GM12878 (cell line): ENCODE data around the gene SLC13A3. TPM values are rescaled to one million over a fixed set of nuclear protein-coding genes. Genes with fewer than 3 reads are reported as not detected.

Experiments
- ATAC-seq: fragments of 200-7000 bp; cut with Tn5 transposase; 3 replicates; pipeline ENCODE4 v1.9.1; 2020; ENCODE audit warnings: mild to moderate bottlenecking, moderate library complexity
- BruUV-seq: library from RNA; stranded (reverse); fragments of 400-500 nt; replicated peaks from 2 replicates; lab custom pipeline; 2021; lab: Mats Ljungman, UMichigan
- CTCF ChIA-PET: fragments of 300-600 bp; sonication (Branson Sonifier 250); formaldehyde crosslinking; extraction: SDS; loops from one replicate; lab custom pipeline; 2021; ENCODE audit warnings: inconsistent platforms; lab: Yijun Ruan, JAX
- POLR2A ChIA-PET: fragments of 350-600 bp; formaldehyde crosslinking; extraction: SDS; loops from one replicate; lab custom pipeline; 2021; ENCODE audit warnings: inconsistent platforms; lab: Charles Lee
- RAD21 ChIA-PET: fragments of 300-600 bp; sonication (Branson Sonifier 250); formaldehyde crosslinking; loops from one replicate; lab custom pipeline; 2023; ENCODE audit warnings: antibody characterized with exemption; ENCODE audit not compliant: unreplicated experiment; lab: Charles Lee
- SMC1A ChIA-PET: fragments of 300-600 bp; sonication (Branson Sonifier 250); formaldehyde crosslinking; loops from one replicate; lab custom pipeline; 2023; ENCODE audit not compliant: unreplicated experiment, uncharacterized antibody; lab: Charles Lee
- DNase-seq: peaks from one replicate; pipeline ENCODE4 v3.0.0-alpha.2; 2011; ENCODE audit warnings: low read depth, low spot score
- FAIRE-seq: peaks from 3 replicates; lab custom pipeline; 2011; peaks lifted over from hg19 to GRCh38; lab: Jason Lieb, UNC
- H2AFZ ChIP-seq: 2 replicates; pipeline ENCODE4 v1.6.0; 2011; ENCODE audit warnings: low read depth, low read length, control low read depth; ENCODE audit not compliant: control insufficient read depth
- H3K27ac ChIP-seq: 2 replicates; pipeline ENCODE4 v1.5.1; 2011; ENCODE audit warnings: control low read depth; ENCODE audit not compliant: control insufficient read depth, insufficient read depth
- H3K27me3 ChIP-seq, 2 experiments: replicated peaks in 1 of 2; 2 replicates each; pipeline versions ENCODE4 v1.6.0 to v1.6.1; 2011; ENCODE audit warnings: low read length in 1 of 2; ENCODE audit not compliant: control insufficient read depth in 2 of 2, insufficient read depth in 2 of 2
- H3K36me3 ChIP-seq, 2 experiments: 2 replicates each; pipeline ENCODE4 v1.5.1; 2011; ENCODE audit warnings: low read length in 1 of 2; ENCODE audit not compliant: control insufficient read depth in 2 of 2, insufficient read depth in 2 of 2
- H3K4me1 ChIP-seq: 2 replicates; pipeline ENCODE4 v1.6.1; 2011; ENCODE audit warnings: mild to moderate bottlenecking, low read length, moderate library complexity, mixed read lengths; ENCODE audit not compliant: control insufficient read depth, insufficient read depth
- H3K4me2 ChIP-seq: 2 replicates; pipeline ENCODE4 v1.6.0; 2011; ENCODE audit warnings: control low read depth; ENCODE audit not compliant: control insufficient read depth, insufficient read depth
- H3K4me3 ChIP-seq: fragments of 200-600 bp; sonication (generic); 2 replicates; pipeline ENCODE4 v1.5.1; 2016
- H3K79me2 ChIP-seq: 2 replicates; pipeline ENCODE4 v1.6.0; 2011; ENCODE audit warnings: low read length; ENCODE audit not compliant: control insufficient read depth, insufficient read depth
- H3K9ac ChIP-seq: 2 replicates; pipeline ENCODE4 v1.8.0; 2011; ENCODE audit warnings: low read length, control low read depth, mixed read lengths; ENCODE audit not compliant: control insufficient read depth, insufficient read depth
- H3K9me3 ChIP-seq: replicated peaks from 3 replicates; pipeline ENCODE4 v1.5.1; 2011; ENCODE audit warnings: mild to moderate bottlenecking, low read length; ENCODE audit not compliant: control insufficient read depth, insufficient read depth
- H4K20me1 ChIP-seq: 2 replicates; pipeline ENCODE4 v1.6.0; 2011; ENCODE audit not compliant: control insufficient read depth, insufficient read depth
- GATAD2B ChIP-seq: fragments of 450-650 bp; conservative IDR thresholded peaks from 2 replicates; pipeline ENCODE4 v1.6.1; 2017; ENCODE audit warnings: low read depth, mild to moderate bottlenecking, moderate library complexity
- MLLT1 ChIP-seq: fragments of 450-650 bp; IDR thresholded peaks from 2 replicates; pipeline ENCODE4 v1.6.1; 2016; ENCODE audit warnings: mild to moderate bottlenecking
- PML ChIP-seq: IDR thresholded peaks from 2 replicates; pipeline ENCODE4 v1.6.1; 2012; ENCODE audit warnings: low read length, inconsistent platforms
- POLR2A ChIP-seq: IDR thresholded peaks from 2 replicates; pipeline ENCODE4 v1.6.1; 2011; ENCODE audit warnings: low read depth, mild to moderate bottlenecking, low read length
- POU2F2 ChIP-seq: IDR thresholded peaks from 3 replicates; pipeline ENCODE4 v1.6.1; 2011; ENCODE audit warnings: low read depth, mild to moderate bottlenecking, low read length, borderline replicate concordance
- RCOR1 ChIP-seq: conservative IDR thresholded peaks from 2 replicates; pipeline ENCODE4 v1.6.1; 2012; ENCODE audit warnings: low read depth, low read length, improper control_type of control experiment
- SMAD1 ChIP-seq: fragments of 450-650 bp; IDR thresholded peaks from 2 replicates; pipeline ENCODE4 v1.6.1; 2018; ENCODE audit warnings: mild to moderate bottlenecking, low read depth; ENCODE audit not compliant: partially characterized antibody
- SUZ12 ChIP-seq: fragments of 200-600 bp; sonication (generic); IDR thresholded peaks from one replicate; pipeline ENCODE4 v1.6.1; 2018; ENCODE audit warnings: antibody characterized with exemption, mild to moderate bottlenecking; ENCODE audit not compliant: unreplicated experiment
- ZSCAN29 ChIP-seq: fragments of 450-650 bp; IDR thresholded peaks from 2 replicates; pipeline ENCODE4 v1.6.1; 2017; ENCODE audit warnings: mild to moderate bottlenecking, moderate library complexity
- WGBS: methylation state at CpG from one replicate; pipeline ENCODE4 v1.1.6; 2016; ENCODE audit warnings: low lambda C conversion rate; ENCODE audit not compliant: insufficient replicate concordance, insufficient coverage; ENCODE audit errors: missing lambda C conversion rate; 5-methylcytosine and 5-hydroxymethylcytosine counted together
- in situ Hi-C: fragments of 300-500 bp; cut with MboI; formaldehyde crosslinking; loops from 9 replicates; pipeline ENCODE4 v1.14.3; 2018; ENCODE audit warnings: mixed read lengths
- intact Hi-C: fragments of 100-400 bp; cut with micrococcal nuclease; formaldehyde crosslinking; loops from one replicate; pipeline ENCODE4 v1.14.2; 2022; ENCODE audit not compliant: unreplicated experiment
- polyA plus RNA-seq, 11 experiments: library from polyadenylated mRNA; depleted of rRNA in 4 of 11; unstranded in 6 of 11; stranded (reverse) in 5 of 11; fragments of >200 nt; fragmentation: Nextera tagmentation in 4 of 11; fragmentation: Illumina TruSeq in 1 of 11; extraction: Ambion mirVana in 4 of 11; extraction: Trizol in 1 of 11; gene quantifications; 1 replicate in 1 of 11; 2 replicates in 10 of 11; pipeline versions ENCODE4 v1.2.1 to v1.2.3, GENCODE V29; 2011 to 2016; ENCODE audit warnings: inconsistent platforms in 2 of 11, missing spikeins in 2 of 11, low read depth in 1 of 11
- total RNA-seq, 4 experiments: library from RNA; depleted of rRNA in 3 of 4; stranded (reverse); fragments of >200 nt in 3 of 4; fragmentation: Illumina TruSeq in 1 of 4; extraction: Trizol in 1 of 4; gene quantifications; 2 replicates each; pipeline versions ENCODE4 v1.2.1 to v1.2.3, GENCODE V29; 2013 to 2021
- TF ChIP-seq, protein P1 (sequence below): IDR thresholded peaks from 2 replicates; pipeline ENCODE4 v1.6.1; 2011; ENCODE audit warnings: borderline replicate concordance, low read depth, mild to moderate bottlenecking, moderate library complexity, low read length; ENCODE audit not compliant: insufficient read depth, poor library complexity, severe bottlenecking
- TF ChIP-seq, protein P2 (sequence below): IDR thresholded peaks from 2 replicates; pipeline ENCODE4 v1.6.1; 2011; ENCODE audit warnings: mild to moderate bottlenecking, low read depth, low read length, moderate library complexity; ENCODE audit not compliant: insufficient replicate concordance

Gene SLC13A3
- total and polyA plus RNA-seq, 10 of the 15 experiments (the other 5 are each of a cell fraction or from before 2014, with no cell fraction given), result 0.03 to 0.76 (median 0.07) TPM; not detected in 4

DNA sequence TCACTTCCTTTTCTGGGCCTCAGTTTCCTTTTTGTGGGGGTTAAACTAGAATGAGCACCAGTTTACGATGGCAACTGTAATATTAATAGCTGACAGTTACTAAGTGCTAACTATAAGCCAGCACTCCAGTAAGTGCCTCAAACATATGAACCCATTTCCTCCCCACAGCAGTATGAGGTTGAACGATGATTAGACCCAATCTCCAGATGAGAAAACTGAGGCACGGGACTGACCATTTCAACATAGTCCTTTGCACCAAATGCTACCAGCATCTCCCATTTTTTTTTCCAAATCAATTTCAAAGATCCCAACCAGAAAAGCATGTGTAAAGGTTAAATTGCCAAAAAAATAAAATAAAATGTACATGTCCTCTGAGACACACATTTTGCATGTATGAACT lies 7.1 kb downstream of the SLC13A3 start:
- SMC1A ChIA-PET, result no interaction called here
- no peaks in the 10 kb centered on the region for H3K36me3 ChIP-seq
- no peak overlapping the region for H3K4me3 ChIP-seq
- H3K27me3 ChIP-seq, result peaks cover 0 to 2% of the 10 kb centered on the region in 2 experiments; a peak in 2 of 4 replicates
- no peaks in the 10 kb centered on the region for H4K20me1 ChIP-seq
- in situ Hi-C loops (no loop called here), intact Hi-C loops (no loop called here)
- no TSS peak for BruUV-seq
- H3K4me1 ChIP-seq, result no peaks in the 10 kb centered on the region
- RAD21 ChIA-PET, result no interaction called here
- TF ChIP-seq RCOR1 (no peak), POU2F2 (no peak), PML (no peak), MLLT1 (no peak), SMAD1 (no peak), ZSCAN29 (no peak), POLR2A (no peak), SUZ12 (no peak), GATAD2B (no peak)
- TF ChIP-seq, protein P1, sequence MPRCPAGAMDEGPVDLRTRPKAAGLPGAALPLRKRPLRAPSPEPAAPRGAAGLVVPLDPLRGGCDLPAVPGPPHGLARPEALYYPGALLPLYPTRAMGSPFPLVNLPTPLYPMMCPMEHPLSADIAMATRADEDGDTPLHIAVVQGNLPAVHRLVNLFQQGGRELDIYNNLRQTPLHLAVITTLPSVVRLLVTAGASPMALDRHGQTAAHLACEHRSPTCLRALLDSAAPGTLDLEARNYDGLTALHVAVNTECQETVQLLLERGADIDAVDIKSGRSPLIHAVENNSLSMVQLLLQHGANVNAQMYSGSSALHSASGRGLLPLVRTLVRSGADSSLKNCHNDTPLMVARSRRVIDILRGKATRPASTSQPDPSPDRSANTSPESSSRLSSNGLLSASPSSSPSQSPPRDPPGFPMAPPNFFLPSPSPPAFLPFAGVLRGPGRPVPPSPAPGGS, result no peak
- TF ChIP-seq, protein P2, sequence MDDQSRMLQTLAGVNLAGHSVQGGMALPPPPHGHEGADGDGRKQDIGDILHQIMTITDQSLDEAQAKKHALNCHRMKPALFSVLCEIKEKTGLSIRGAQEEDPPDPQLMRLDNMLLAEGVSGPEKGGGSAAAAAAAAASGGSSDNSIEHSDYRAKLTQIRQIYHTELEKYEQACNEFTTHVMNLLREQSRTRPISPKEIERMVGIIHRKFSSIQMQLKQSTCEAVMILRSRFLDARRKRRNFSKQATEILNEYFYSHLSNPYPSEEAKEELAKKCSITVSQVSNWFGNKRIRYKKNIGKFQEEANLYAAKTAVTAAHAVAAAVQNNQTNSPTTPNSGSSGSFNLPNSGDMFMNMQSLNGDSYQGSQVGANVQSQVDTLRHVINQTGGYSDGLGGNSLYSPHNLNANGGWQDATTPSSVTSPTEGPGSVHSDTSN, result no peak
- no peak overlapping the region for H3K27ac ChIP-seq
- no peak overlapping the region for H3K9ac ChIP-seq
- WGBS, result 38% methylated on average over 3 of the region's 3 CpGs
- no peak for DNase-seq
- no peak overlapping the region for H3K4me2 ChIP-seq
- no peaks in the 10 kb centered on the region for H3K9me3 ChIP-seq
- no peak overlapping the region for H2AFZ ChIP-seq
- H3K79me2 ChIP-seq, result no peaks in the 10 kb centered on the region
- ATAC-seq, result no peak
- POLR2A ChIA-PET, result no interaction called here
- CTCF ChIA-PET, result interaction anchor here (1.2 kb wide), 1 partner anchor 99 kb away, joined by 3 read pairs; no protein-coding TSS in a partner anchor
- no peak for FAIRE-seq
